NCI-H748 (cell line): ENCODE measurements around the gene GRIK2.
A peak's percentile ranks its signal among the peaks of the same experiment; 100 is the strongest.

Experiments used
- DNase-seq: peaks from one replicate; lab custom pipeline; 2025; ENCODE audit not compliant: unreplicated experiment; lab: John Stamatoyannopoulos, UW

Gene GRIK2

GRCh38 chr6:101711518-101711917 lies 318.0 kb downstream of the GRIK2 start:
- no peak for DNase-seq

DNA sequence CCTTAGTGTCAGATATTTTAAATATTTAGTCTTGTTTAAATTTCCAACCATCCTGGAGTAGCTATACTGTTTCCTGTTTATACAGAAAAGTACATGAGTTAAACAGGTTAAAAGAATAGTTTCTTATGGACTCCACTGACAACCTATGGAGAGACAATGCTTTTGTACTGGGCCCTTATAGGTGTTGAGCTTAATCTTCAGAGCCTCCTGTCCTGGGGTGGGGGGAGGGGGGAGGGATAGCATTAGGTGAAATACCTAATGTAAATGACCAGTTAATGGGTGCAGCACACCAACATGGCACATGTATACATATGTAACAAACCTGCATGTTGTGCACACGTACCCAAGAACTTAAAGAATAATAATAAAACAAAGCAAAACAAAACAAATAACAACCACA lies 322.9 kb downstream of the GRIK2 start:
- no peak for DNase-seq

GRCh38 chr6:101716810-101717209 lies 323.3 kb downstream of the GRIK2 start:
- DNase-seq, result peak; percentile 39

GRCh38 chr6:101719521-101719920 lies 326.0 kb downstream of the GRIK2 start:
- DNase-seq, result no peak

GRCh38 chr6:101722471-101722870 lies 329.0 kb downstream of the GRIK2 start:
- no peak for DNase-seq

- DNase-seq, result no peak
These were observed 329.6 kb downstream of the GRIK2 start for GRCh38 chr6:101722991-101723579.

DNA sequence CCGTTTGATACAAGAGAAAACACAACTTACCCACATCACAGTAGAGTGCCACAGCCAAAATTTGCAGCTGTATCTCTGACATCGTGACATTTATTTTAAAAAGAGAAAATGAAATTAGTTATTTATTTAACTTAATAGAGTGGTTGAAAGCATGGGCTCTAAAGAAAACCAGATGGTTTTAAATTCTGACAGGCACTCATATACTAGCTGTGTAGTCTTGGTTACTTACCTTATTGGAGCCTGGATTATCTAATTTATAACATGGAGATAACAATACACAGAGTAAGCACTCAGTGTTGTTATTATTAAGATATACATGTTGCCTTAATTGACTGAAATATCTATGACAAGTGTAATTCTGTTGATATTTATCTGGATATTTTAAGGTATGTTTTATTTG lies 334.9 kb downstream of the GRIK2 start:
- DNase-seq, result no peak

GRCh38 chr6:101728956-101729355 lies 335.4 kb downstream of the GRIK2 start:
- no peak for DNase-seq

GRCh38 chr6:101730954-101731353 lies 337.4 kb downstream of the GRIK2 start:
- DNase-seq, result no peak

DNA sequence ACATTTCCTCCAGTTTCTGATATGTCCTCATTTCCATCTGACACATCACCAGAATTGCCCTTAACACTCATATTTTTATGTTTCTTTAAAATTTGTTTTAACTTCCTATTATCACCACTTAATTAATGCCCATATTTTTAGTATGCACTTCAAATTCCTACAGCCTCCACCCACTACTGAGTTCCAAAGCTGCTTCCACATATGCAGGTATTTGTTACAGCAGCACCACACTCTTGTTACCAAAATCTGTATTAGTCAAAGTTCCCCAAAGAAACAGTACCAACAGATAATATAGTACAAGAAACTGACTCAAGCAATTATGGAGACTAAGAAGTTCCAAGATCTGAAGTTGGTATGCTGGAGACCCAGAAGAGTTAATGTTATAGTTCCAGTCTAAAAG lies 340.4 kb downstream of the GRIK2 start:
- no peak for DNase-seq

DNA sequence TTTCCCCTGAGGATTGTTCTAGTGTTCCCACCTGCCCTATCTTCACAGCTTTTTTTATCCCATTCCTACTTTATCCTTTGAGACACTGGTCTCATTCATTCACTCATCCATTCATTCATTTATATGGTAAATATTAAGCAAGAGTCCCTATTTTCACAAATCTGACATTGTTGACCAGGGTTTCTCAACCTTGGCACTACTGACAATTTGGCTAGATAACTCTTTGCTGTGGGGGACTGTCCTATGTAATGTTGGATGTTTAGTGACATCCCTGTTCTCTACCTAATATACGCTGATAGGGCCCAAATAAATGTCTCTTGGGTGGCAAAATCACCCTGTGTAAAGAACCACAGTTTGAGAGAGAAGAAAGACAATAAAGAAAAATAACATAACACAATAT lies 345.0 kb downstream of the GRIK2 start:
- DNase-seq, result no peak

DNA sequence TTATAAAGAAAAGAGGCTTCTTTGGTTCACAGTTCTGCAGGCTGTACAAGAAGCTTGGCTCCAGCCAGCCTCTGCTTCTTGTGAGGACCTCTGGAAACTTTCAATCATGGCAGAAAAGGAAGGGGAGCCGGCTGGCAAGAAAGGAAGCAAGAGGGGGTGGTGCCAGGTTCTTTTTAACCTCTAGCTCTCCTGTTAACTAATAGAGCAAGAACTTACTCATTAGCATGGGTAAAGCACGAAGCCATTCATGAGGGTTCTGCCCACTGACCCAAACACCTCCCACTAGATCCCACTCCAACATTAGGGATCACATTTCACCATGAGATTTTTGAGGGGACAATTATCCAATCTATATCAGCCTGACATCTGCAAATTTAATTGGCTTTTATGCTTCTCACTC lies 347.1 kb downstream of the GRIK2 start:
- DNase-seq, result no peak

- peak; percentile 20 for DNase-seq
These were observed 348.1 kb downstream of the GRIK2 start for GRCh38 chr6:101741474-101742171.

DNA sequence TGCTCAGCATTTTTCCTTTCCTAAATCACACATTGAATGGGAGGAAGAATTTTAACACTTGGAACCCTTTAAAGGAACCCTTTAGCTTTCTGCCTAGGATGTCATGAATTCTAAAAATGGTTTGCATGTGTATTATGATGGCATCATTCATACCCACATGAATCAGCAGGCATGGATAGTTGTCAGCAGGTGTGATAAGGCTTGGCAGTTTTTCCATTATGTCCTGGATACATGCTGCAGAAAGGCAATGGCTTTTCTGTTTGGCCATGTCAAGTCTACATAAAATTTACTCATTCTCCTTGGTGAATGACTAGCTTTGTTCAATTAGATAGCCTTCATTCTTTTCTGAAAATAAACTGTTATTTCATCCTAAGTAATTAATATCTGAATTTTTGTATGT lies 353.7 kb downstream of the GRIK2 start:
- DNase-seq, result peak; percentile 6

DNA sequence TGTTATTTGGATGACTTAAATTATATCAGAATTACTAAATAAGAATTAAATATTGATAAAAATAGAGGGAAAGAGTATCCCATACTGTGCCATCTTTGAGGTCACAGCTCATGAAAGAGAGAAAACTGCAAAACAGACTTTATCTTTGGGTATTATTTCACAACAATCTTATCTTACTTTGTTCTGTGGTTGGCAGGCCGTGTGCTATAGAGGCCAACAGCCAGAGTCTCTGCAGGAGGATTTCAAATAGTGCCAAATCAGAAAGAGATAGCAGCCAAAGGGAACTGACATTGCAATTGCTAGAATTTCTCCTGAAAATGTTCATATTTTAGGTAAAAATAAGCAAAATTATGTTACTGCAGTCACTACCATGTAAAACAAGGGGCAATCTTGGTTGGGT lies 354.2 kb downstream of the GRIK2 start:
- DNase-seq, result no peak

DNA sequence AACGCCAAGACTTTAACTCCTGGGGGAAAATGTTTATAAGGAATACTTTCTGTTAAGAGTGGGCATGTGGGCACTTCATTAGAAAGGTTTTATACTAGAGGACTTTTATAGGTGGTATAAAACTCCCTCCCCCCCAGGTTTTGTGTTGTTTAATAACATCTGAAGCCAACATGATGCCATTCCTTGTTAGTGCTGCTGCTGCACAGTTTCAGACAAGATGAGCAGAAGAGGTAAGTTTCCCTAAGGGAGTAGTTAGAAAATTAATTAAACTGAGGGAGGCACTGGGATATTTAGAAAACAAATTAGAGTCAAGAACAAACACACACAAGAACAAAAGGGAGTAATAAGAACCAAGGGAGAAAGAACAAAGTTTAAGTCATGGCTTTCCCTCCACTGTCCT lies 362.4 kb downstream of the GRIK2 start:
- DNase-seq, result no peak

DNA sequence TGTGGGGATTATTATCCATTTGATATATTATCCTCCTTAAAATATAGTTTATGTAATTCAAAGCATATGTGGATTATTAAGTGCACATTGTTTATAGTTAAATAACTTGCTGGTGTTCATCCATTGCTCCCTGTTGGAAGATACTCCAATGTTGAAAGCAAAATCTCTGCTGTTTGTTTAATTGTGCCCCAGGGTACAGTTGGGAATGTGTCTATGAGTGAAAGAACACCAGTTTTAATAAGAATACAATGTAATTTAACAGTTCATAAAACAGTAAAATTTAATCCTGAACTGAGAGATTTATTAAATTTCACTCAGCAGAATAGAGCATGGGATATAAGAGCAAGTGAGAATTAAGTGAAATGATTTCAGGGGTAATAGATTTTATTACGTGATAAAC lies 364.9 kb downstream of the GRIK2 start:
- no peak for DNase-seq

DNA sequence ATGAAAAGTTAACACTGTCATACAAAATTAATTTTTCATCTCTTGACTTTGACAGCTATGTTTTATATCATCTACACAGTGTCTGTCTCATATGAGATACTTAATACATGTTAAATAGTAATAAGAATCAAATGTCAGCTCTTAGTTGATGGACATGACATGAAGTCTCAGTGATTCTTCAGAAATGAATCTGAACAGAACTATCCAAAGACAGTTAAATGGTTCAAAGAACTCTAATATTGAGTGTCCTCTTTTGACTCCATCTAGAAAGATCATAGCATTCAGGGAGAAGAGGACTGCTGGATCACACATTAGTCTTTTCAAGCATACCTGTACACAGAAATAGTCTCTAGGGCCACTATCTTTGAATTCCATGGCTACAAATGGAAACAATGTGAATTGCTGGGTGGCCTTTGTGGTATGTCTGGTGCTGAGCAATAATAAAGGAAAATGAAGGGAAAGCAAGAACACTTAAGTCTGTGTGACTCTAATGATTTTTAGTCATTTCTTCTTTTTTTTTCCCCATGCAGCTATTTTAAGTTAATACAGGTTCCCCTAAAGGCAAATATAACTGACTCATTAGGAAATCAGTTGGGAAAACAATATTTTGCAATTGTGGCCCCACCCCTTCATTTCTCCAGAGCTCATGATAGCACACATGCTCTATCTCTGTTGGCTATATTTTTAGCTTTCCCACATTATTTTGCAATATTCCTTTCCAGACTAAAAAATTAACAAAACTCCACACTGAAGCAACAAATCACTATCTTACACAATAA lies 367.5 kb downstream of the GRIK2 start:
- no peak for DNase-seq

DNA sequence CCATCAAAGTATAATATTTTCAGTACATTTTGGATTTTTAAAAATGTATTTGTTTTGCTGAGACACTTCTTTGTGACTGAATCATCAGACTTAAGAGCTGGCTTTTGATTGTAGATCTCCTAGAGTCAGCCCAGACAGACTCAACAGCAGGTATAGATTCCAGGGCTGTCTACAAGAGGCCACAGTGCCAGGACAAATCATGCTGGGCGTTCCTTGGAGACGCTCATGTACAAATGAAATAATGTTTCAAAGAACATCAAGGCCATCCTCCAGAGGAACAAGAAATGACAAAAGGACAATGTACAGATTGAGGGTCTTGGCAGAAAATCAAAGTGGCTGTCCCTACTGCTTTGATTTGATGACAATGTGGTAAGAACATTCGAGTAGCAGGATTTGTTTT lies 369.3 kb downstream of the GRIK2 start:
- DNase-seq, result no peak

- no peak for DNase-seq
These were observed 371.8 kb downstream of the GRIK2 start for GRCh38 chr6:101765281-101765680.

DNA sequence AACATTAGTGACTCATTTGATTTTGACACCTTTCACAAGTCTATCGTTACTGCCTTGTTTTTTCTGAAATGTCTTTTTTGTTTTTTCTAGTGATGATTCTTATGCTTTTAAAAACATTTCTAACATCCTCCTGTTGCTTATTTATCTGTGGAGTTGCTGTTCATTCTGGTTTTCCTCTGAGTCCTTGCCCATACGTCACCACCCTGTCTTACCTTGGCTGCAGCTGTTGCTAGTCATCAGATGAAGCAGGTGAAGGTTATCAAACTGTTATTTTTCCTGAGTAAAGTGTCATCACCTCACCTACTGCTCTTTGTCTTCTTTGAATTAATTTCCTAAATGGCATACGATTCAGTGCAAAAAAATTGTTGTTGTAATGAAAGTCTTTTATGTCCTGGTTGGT lies 376.6 kb downstream of the GRIK2 start:
- peak; percentile 93 for DNase-seq

- peak; percentile 91 for DNase-seq
These were observed 383.4 kb downstream of the GRIK2 start for GRCh38 chr6:101776919-101777350.
